Ishikawa (cell line): ENCODE data around the gene EYA2.

Experiments used
- CEBPB ChIP-seq: IDR thresholded peaks from 2 replicates; pipeline ENCODE4 v1.6.1; 2012
- CREB1 ChIP-seq: IDR thresholded peaks from 2 replicates; pipeline ENCODE4 v1.6.1; 2012; ENCODE audit warnings: low read depth
- EGR1 ChIP-seq: IDR thresholded peaks from 2 replicates; pipeline ENCODE4 v1.6.1; 2012
- EP300 ChIP-seq: IDR thresholded peaks from 2 replicates; pipeline ENCODE4 v1.6.1; 2012; ENCODE audit warnings: borderline replicate concordance
- FOXM1 ChIP-seq: IDR thresholded peaks from 2 replicates; pipeline ENCODE4 v1.6.1; 2012; ENCODE audit warnings: low read depth, borderline replicate concordance
- NFIC ChIP-seq: IDR thresholded peaks from 2 replicates; pipeline ENCODE4 v1.6.1; 2012
- RAD21 ChIP-seq: IDR thresholded peaks from 2 replicates; pipeline ENCODE4 v1.6.1; 2012; ENCODE audit warnings: low read depth
- REST ChIP-seq: IDR thresholded peaks from 2 replicates; pipeline ENCODE4 v1.6.1; 2012; ENCODE audit warnings: low read depth, mild to moderate bottlenecking
- TAF1 ChIP-seq: IDR thresholded peaks from 2 replicates; pipeline ENCODE4 v1.6.1; 2012; ENCODE audit warnings: low read depth, mild to moderate bottlenecking
- TCF12 ChIP-seq: IDR thresholded peaks from 2 replicates; pipeline ENCODE4 v1.6.1; 2012; ENCODE audit warnings: low read depth
- TEAD4 ChIP-seq: IDR thresholded peaks from 2 replicates; pipeline ENCODE4 v1.6.1; 2012
- YY1 ChIP-seq: IDR thresholded peaks from 2 replicates; pipeline ENCODE4 v1.6.1; 2012; ENCODE audit warnings: low read depth
- ZBTB7A ChIP-seq: IDR thresholded peaks from 2 replicates; pipeline ENCODE4 v1.6.1; 2012; ENCODE audit warnings: low read depth
- TF ChIP-seq, protein P1 (sequence below): IDR thresholded peaks from 2 replicates; pipeline ENCODE4 v1.6.1; 2012

GRCh38 chr20:47118206-47118605, 223.6 kb downstream of the EYA2 start:
- TF ChIP-seq CREB1, result no peak
- TF ChIP-seq FOXM1, result no peak
- TF ChIP-seq YY1, result no peak
- no peak for TF ChIP-seq RAD21
- TF ChIP-seq EP300, result no peak
- no peak for TF ChIP-seq REST
- no peak for TF ChIP-seq TEAD4
- no peak for TF ChIP-seq EGR1
- TF ChIP-seq ZBTB7A, result no peak
- TF ChIP-seq, protein P1, sequence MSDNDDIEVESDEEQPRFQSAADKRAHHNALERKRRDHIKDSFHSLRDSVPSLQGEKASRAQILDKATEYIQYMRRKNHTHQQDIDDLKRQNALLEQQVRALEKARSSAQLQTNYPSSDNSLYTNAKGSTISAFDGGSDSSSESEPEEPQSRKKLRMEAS, result no peak
- no peak for TF ChIP-seq TCF12
- no peak for TF ChIP-seq TAF1
- TF ChIP-seq CEBPB, result no peak
- TF ChIP-seq NFIC, result no peak
